Loucy (cell line): ENCODE data around the gene TAS2R50.

Experiments used
- H2AFZ ChIP-seq: fragments of 200-600 bp; sonication (generic); 2 replicates; pipeline ENCODE4 v1.6.0; 2016; ENCODE audit warnings: antibody characterized with exemption, mild to moderate bottlenecking, low read length, moderate library complexity
- H3F3A ChIP-seq: fragments of 200-600 bp; 2 replicates; pipeline ENCODE4 v1.6.0; 2016; ENCODE audit warnings: antibody characterized with exemption, low read depth, mild to moderate bottlenecking
- H3K27me3 ChIP-seq: fragments of 200-600 bp; sonication (generic); 2 replicates; pipeline ENCODE4 v1.6.1; 2014; ENCODE audit warnings: low read length, mild to moderate bottlenecking; ENCODE audit not compliant: insufficient read depth, poor library complexity, severe bottlenecking
- H3K36me3 ChIP-seq: fragments of 200-600 bp; sonication (generic); 2 replicates; pipeline ENCODE4 v1.6.1; 2016; ENCODE audit warnings: low read length; ENCODE audit not compliant: insufficient read depth
- H3K4me1 ChIP-seq: fragments of 200-600 bp; sonication (generic); 2 replicates; pipeline ENCODE4 v1.5.1; 2014; ENCODE audit warnings: low read length, mild to moderate bottlenecking; ENCODE audit not compliant: insufficient read depth, poor library complexity, severe bottlenecking
- H3K4me2 ChIP-seq: fragments of 200-600 bp; sonication (generic); 2 replicates; pipeline ENCODE4 v1.6.0; 2014; ENCODE audit warnings: antibody characterized with exemption, low read length, low read depth, mild to moderate bottlenecking; ENCODE audit not compliant: poor library complexity, severe bottlenecking
- H3K4me3 ChIP-seq: fragments of 200-600 bp; sonication (generic); 2 replicates; pipeline ENCODE4 v1.5.1; 2014; ENCODE audit warnings: low read length, mild to moderate bottlenecking, mixed read lengths; ENCODE audit not compliant: poor library complexity, severe bottlenecking
- H3K79me2 ChIP-seq: fragments of 200-600 bp; sonication (generic); 2 replicates; pipeline ENCODE4 v1.6.1; 2014; ENCODE audit warnings: low read length; ENCODE audit not compliant: insufficient read depth
- H3K9ac ChIP-seq: fragments of 200-600 bp; sonication (generic); 2 replicates; pipeline ENCODE4 v1.6.0; 2014; ENCODE audit warnings: mild to moderate bottlenecking, low read depth, low read length, moderate library complexity; ENCODE audit not compliant: poor library complexity, severe bottlenecking
- H3K9me2 ChIP-seq: fragments of 200-600 bp; sonication (generic); replicated peaks from 2 replicates; pipeline ENCODE4 v1.6.1; 2016; ENCODE audit warnings: low read depth, low read length, mixed read lengths
- H3K9me3 ChIP-seq: fragments of 200-600 bp; sonication (generic); 2 replicates; pipeline ENCODE4 v1.6.1; 2014; ENCODE audit warnings: mild to moderate bottlenecking, antibody characterized with exemption, low read length, low read depth; ENCODE audit not compliant: insufficient read depth
- H4K20me1 ChIP-seq: fragments of 200-600 bp; sonication (generic); 2 replicates; pipeline ENCODE4 v1.6.0; 2014; ENCODE audit warnings: antibody characterized with exemption, low read length, mild to moderate bottlenecking; ENCODE audit not compliant: insufficient read depth, poor library complexity, severe bottlenecking
- EZH2phosphoT487 ChIP-seq: fragments of 200-600 bp; IDR thresholded peaks from 2 replicates; pipeline ENCODE4 v1.6.1; 2018; ENCODE audit warnings: antibody characterized with exemption, mild to moderate bottlenecking, moderate library complexity, borderline replicate concordance
- TF ChIP-seq, protein P1 (sequence below): fragments of 200-600 bp; sonication (generic); conservative IDR thresholded peaks from 2 replicates; pipeline ENCODE4 v1.5.1; 2014; ENCODE audit warnings: mild to moderate bottlenecking, antibody characterized with exemption, low read length

TAS2R50 gene

DNA sequence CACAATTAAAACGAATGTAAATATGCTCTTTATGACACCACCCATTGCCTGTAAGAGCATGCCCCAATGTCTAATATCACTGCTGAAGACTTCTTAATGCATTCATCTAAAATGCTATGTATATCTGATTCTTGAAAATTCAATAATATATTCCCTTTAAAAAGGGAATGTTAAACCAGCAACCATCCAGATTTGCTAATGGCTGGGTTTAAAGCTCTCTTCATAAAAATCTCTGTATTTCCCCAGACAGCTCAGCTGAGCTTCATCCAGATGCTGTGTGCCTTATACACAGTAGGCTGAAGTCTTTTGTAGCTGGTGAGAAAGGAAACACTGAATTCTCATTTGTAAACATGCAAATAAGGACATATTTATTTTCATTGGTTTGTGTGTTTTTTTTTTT is 47.5 kb downstream of the TAS2R50 start, which contains the start of gene TAS2R14:
Gene TAS2R14 (minus strand): TSS at position 101 of the 400 bp plus-strand sequence. CDS start 56 bp downstream, at position 45.
- no peaks in the 10 kb centered on the region for H4K20me1 ChIP-seq
- H2AFZ ChIP-seq: no peak within 1 kb of the TSS
- no peaks in the 10 kb centered on the region for H3K4me1 ChIP-seq
- no peak for TF ChIP-seq EZH2phosphoT487
- TF ChIP-seq, protein P1, sequence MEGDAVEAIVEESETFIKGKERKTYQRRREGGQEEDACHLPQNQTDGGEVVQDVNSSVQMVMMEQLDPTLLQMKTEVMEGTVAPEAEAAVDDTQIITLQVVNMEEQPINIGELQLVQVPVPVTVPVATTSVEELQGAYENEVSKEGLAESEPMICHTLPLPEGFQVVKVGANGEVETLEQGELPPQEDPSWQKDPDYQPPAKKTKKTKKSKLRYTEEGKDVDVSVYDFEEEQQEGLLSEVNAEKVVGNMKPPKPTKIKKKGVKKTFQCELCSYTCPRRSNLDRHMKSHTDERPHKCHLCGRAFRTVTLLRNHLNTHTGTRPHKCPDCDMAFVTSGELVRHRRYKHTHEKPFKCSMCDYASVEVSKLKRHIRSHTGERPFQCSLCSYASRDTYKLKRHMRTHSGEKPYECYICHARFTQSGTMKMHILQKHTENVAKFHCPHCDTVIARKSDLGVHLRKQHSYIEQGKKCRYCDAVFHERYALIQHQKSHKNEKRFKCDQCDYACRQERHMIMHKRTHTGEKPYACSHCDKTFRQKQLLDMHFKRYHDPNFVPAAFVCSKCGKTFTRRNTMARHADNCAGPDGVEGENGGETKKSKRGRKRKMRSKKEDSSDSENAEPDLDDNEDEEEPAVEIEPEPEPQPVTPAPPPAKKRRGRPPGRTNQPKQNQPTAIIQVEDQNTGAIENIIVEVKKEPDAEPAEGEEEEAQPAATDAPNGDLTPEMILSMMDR: no peak
- no peak within 1 kb of the TSS for H3K9ac ChIP-seq
- H3F3A ChIP-seq: no peaks in the 10 kb centered on the region
- no peak within 1 kb of the TSS for H3K4me3 ChIP-seq
- H3K27me3 ChIP-seq: no peaks in the 10 kb centered on the region
- H3K4me2 ChIP-seq: no peak within 1 kb of the TSS
- no peaks in the 10 kb centered on the region for H3K79me2 ChIP-seq
- H3K9me3 ChIP-seq: no peaks in the 10 kb centered on the region
- H3K36me3 ChIP-seq: no peaks in the 10 kb centered on the region
- H3K9me2 ChIP-seq: no peaks in the 10 kb centered on the region

DNA sequence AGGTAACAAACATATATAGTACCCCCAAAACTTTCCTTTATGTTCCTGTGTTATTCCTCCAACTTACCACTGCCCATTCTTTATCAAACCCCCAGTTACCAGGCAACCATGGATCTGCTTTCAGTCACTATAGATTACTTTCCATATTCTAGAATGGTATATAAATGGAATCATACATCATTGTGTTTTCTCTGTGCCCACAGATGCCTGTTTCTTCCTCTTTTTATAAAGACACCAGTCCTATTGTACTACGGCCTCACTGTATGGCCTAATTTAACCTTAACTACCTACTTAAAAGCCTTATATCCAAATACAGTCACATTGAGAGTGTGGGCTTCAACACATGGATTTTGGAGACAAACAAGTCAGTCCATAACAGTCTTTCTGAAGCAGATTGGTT is 50.2 kb downstream of the TAS2R50 start:
- TF ChIP-seq, protein P1: no peak
- no peak for TF ChIP-seq EZH2phosphoT487
- no peaks in the 10 kb centered on the region for H3K27me3 ChIP-seq

More for the DNA sequence above, 50.2 kb downstream of the TAS2R50 start:
- no peak overlapping the region for H2AFZ ChIP-seq
- H3F3A ChIP-seq: no peaks in the 10 kb centered on the region
- no peaks in the 10 kb centered on the region for H4K20me1 ChIP-seq
- no peaks in the 10 kb centered on the region for H3K9me3 ChIP-seq
- H3K4me3 ChIP-seq: no peak overlapping the region
- H3K36me3 ChIP-seq: no peaks in the 10 kb centered on the region
- H3K4me1 ChIP-seq: no peaks in the 10 kb centered on the region
- no peaks in the 10 kb centered on the region for H3K79me2 ChIP-seq
- H3K4me2 ChIP-seq: no peak overlapping the region
- H3K9me2 ChIP-seq: no peaks in the 10 kb centered on the region
- H3K9ac ChIP-seq: no peak overlapping the region
